HCEC 1CT (cell line): ENCODE measurements around the gene ARHGAP40.

ENCODE experiments used
- DNase-seq: peaks from one replicate; pipeline ENCODE4 v3.0.0-alpha.2; 2017

The ARHGAP40 gene

DNA sequence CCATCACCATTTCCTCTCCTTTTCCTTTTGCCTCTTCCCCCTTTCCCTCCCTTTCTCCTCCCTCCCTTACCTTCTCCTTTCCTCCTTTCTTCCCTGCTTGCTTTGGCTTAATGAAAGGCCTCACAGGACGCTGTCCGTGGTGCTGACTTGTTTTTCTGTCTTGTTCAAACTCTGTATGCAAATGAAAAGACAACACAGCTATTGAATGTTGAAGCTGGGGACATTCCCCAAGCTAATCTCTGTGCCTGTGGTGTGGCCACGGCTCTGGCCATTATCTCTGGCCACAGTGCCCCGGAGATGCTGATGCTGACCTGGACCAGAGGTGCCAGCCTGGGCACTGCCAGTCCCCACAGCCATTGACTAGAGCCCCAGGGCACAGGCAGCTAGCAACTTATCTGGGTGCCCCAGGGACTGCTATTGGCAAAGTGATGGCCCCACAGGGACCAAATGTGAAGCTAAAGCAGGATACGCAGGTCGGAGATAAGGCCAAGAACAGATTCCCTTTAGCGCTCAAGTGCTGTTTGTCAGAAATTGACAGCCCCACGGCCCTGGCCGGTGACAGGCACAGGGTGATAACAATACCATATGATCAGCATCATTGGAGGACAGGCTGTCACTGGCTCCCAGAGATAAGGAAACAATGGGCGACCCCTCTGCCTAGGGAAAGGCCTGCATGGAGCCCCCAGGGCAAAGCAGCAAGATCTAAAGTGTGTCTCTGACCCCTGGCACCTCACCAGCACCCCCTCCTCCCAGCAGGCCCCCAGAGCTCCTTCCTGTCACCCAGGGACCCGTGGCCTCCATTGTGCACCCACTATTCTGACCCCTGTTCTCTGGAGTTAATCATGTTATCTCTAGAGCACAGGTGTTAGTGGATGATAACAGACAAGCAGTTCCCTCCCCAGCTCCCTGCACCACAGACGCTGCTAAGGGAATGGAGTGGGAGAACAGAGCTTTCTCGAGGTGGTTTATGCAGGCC, 91.1 kb downstream of the ARHGAP40 start:
- DNase-seq, result peak; percentile 36

GRCh38 chr20:38697306-38697705, 95.7 kb downstream of the ARHGAP40 start:
- DNase-seq, result no peak

DNA sequence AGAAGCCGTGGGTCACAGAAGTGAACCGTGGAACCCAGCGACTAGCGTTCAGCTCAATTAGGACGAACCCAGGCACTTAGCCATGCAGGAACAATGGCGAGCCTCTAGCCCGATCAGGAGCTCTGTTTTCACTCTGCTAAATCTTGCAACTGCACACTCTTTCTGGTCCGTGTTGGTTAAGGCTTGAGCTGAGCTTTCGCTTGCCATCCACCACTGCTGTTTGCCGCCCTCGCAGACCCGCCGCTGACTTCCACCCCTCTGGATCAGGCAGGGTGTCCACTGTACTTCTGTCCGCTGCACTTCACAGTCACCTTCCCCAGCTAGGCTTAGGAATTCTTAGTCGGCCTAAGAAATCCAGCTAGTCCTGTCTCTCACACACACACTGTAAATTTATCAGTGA, 96.9 kb downstream of the ARHGAP40 start:
- DNase-seq, result no peak

DNA sequence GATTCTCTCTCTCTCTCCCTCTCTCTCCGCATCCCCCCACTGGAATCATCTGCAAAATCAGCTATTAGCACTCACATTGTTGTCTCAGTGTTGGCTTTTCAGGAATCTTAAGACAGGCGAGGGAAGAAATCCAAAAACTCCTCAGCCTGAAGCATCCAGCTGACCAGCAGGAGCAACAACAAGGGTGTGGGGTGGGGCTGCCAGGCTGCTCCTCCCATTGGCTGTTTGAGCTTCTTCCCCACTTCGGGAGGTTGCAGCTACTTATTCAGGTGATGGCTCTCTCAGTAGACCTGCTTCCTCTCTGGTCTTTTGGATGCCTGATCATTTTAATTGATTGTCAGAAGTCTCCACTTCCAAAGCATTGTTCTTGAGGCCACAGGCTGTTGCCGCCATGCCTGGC, 98.5 kb downstream of the ARHGAP40 start:
- no peak for DNase-seq
